ENCODE data around the gene DHX40.

DHX40 gene

GRCh38 chr17:59526451-59526850, 39.0 kb upstream of the DHX40 start:
- Histone ChIP-seq H3K79me2 (ENCODE audit: insufficient read depth, low read length) (no peaks in the 10 kb centered on the region), H3F3A (ENCODE audit: insufficient read depth) (no peaks in the 10 kb centered on the region), H3K4me3 (ENCODE audit: insufficient read depth, low read length, poor library complexity, severe bottlenecking) (no peak overlapping the region), H3K9me3 (ENCODE audit: insufficient read depth, low read length) (no peaks in the 10 kb centered on the region), H3K9me2 (replicated peaks; ENCODE audit: insufficient read depth, low read length) (no peaks in the 10 kb centered on the region), H2AFZ (ENCODE audit: low read depth, low read length, severe bottlenecking) (no peak overlapping the region), H3K4me2 (ENCODE audit: low read depth, low read length, poor library complexity, severe bottlenecking) (no peak overlapping the region), H3K9ac (ENCODE audit: low read length) (no peak overlapping the region), H3K36me3 (ENCODE audit: low read length) (no peaks in the 10 kb centered on the region), H3K27ac (ENCODE audit: low read depth, low read length) (no peak overlapping the region), H3K27me3 (ENCODE audit: low read length) (no peaks in the 10 kb centered on the region), H4K20me1 (ENCODE audit: low read depth, low read length) (no peaks in the 10 kb centered on the region)
- TF ChIP-seq CTCF (IDR thresholded peaks at IDR 0.05; ENCODE audit: insufficient read depth, low read length, poor library complexity, severe bottlenecking) (no peak), EZH2phosphoT487 (conservative IDR thresholded peaks at IDR 0.05; ENCODE audit: low read length) (no peak)

DNA sequence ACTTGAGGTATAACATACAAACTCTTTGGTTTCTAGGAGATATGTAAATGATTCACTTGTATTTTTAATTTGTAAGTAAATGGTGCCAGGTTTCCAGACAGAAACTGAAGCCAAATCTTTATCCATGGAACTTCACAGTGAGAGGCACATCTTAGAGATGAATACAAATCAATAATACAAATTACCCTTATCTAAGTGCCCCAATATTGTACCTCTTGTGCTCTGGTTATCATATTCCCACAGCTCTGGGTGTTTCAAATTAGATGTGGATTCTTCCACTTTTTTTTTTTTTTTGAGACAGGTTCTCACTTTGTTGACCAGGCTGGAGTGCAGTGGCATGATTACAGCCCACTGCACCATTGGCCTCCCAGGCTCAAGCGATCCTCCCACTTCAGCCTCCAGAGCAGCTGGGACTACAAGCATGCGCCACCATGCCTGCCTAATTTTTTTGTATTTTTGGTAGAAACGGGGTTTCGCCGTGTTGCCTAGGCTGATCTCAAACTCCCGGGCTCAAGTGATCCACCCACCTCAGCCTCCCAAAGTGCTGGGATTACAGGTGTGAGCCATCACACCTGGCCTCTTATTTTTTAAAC, 38.0 kb upstream of the DHX40 start:
- no peak overlapping the region for H3K4me3 ChIP-seq (ENCODE audit: insufficient read depth, low read length, poor library complexity, severe bottlenecking)
- no peak overlapping the region for H2AFZ ChIP-seq (ENCODE audit: low read depth, low read length, severe bottlenecking)
- no peaks in the 10 kb centered on the region for H3K79me2 ChIP-seq (ENCODE audit: insufficient read depth, low read length)
- no peaks in the 10 kb centered on the region for H3K27me3 ChIP-seq (ENCODE audit: low read length)
- H3K9me3 ChIP-seq (ENCODE audit: insufficient read depth, low read length) = no peaks in the 10 kb centered on the region
- no peaks in the 10 kb centered on the region for H3F3A ChIP-seq (ENCODE audit: insufficient read depth)
- no peak overlapping the region for H3K4me2 ChIP-seq (ENCODE audit: low read depth, low read length, poor library complexity, severe bottlenecking)
- H4K20me1 ChIP-seq (ENCODE audit: low read depth, low read length) = no peaks in the 10 kb centered on the region
- H3K27ac ChIP-seq (ENCODE audit: low read depth, low read length) = no peak overlapping the region
- H3K9me2 ChIP-seq (replicated peaks; ENCODE audit: insufficient read depth, low read length) = no peaks in the 10 kb centered on the region
- no peaks in the 10 kb centered on the region for H3K36me3 ChIP-seq (ENCODE audit: low read length)
- TF ChIP-seq CTCF (IDR thresholded peaks at IDR 0.05; ENCODE audit: insufficient read depth, low read length, poor library complexity, severe bottlenecking) (no peak), EZH2phosphoT487 (conservative IDR thresholded peaks at IDR 0.05; ENCODE audit: low read length) (no peak)
- H3K9ac ChIP-seq (ENCODE audit: low read length) = no peak overlapping the region

GRCh38 chr17:59527931-59528330, 37.5 kb upstream of the DHX40 start:
- Histone ChIP-seq H4K20me1 (ENCODE audit: low read depth, low read length) (no peaks in the 10 kb centered on the region), H3K27me3 (ENCODE audit: low read length) (no peaks in the 10 kb centered on the region)
- TF ChIP-seq CTCF (IDR thresholded peaks at IDR 0.05; ENCODE audit: insufficient read depth, low read length, poor library complexity, severe bottlenecking) (no peak), EZH2phosphoT487 (conservative IDR thresholded peaks at IDR 0.05; ENCODE audit: low read length) (no peak)

More at GRCh38 chr17:59527931-59528330, 37.5 kb upstream of the DHX40 start:
- H3F3A ChIP-seq (ENCODE audit: insufficient read depth) = no peaks in the 10 kb centered on the region
- H3K79me2 ChIP-seq (ENCODE audit: insufficient read depth, low read length) = no peaks in the 10 kb centered on the region
- H3K9me2 ChIP-seq (replicated peaks; ENCODE audit: insufficient read depth, low read length) = no peaks in the 10 kb centered on the region
- no peaks in the 10 kb centered on the region for H3K9me3 ChIP-seq (ENCODE audit: insufficient read depth, low read length)
- H3K36me3 ChIP-seq (ENCODE audit: low read length) = no peaks in the 10 kb centered on the region
- no peak overlapping the region for H3K4me2 ChIP-seq (ENCODE audit: low read depth, low read length, poor library complexity, severe bottlenecking)
- H3K9ac ChIP-seq (ENCODE audit: low read length) = no peak overlapping the region
- H3K27ac ChIP-seq (ENCODE audit: low read depth, low read length) = no peak overlapping the region
- no peak overlapping the region for H3K4me3 ChIP-seq (ENCODE audit: insufficient read depth, low read length, poor library complexity, severe bottlenecking)
- no peak overlapping the region for H2AFZ ChIP-seq (ENCODE audit: low read depth, low read length, severe bottlenecking)

All from SU-DHL-6 (cell line).